Mucosa of descending colon (tissue), 3 donors: ENCODE data around the gene IL16. TPM values are rescaled to one million over a fixed set of nuclear protein-coding genes. Genes with fewer than 3 reads are reported as not detected.

Experiments used
- ATAC-seq: fragments of 200-7000 bp; cut with Tn5 transposase; one replicate; pipeline ENCODE4 v1.9.1; 2020; ENCODE audit warnings: mild to moderate bottlenecking, moderate library complexity
- DNase-seq, 3 donors: peaks; one replicate each; pipeline ENCODE4 v3.0.0-alpha.2; 2020
- H3K36me3 ChIP-seq: fragments of 200-600 bp; one replicate; pipeline ENCODE4 v1.8.0; 2021; ENCODE audit warnings: low read depth, mild to moderate bottlenecking
- H3K4me1 ChIP-seq: fragments of 200-600 bp; one replicate; pipeline ENCODE4 v1.8.0; 2021; ENCODE audit warnings: low read depth, mild to moderate bottlenecking
- H3K4me3 ChIP-seq: fragments of 200-600 bp; one replicate; pipeline ENCODE4 v1.8.0; 2021; ENCODE audit warnings: mild to moderate bottlenecking
- H3K9me3 ChIP-seq: fragments of 200-600 bp; one replicate; pipeline ENCODE4 v1.8.0; 2021; ENCODE audit warnings: mild to moderate bottlenecking
- intact Hi-C, 2 donors: fragments of 100-400 bp; cut with DNase I in 1 of 2; cut with micrococcal nuclease in 1 of 2; formaldehyde crosslinking; loops; one replicate each; pipeline versions ENCODE4 v1.11.0 to v1.11.1; 2022; cut with DNase I, micrococcal nuclease
- total RNA-seq, 3 donors: library from RNA; stranded (reverse); fragmentation: NEBNext Ultra II Directional in 2 of 3; extraction: Animal tissue kit (Norgen Biotek cat#: 25700) in 2 of 3; gene quantifications; one replicate each; pipeline versions ENCODE4 v1.2.1 to v1.2.4, GENCODE V29; 2021 to 2023
- TF ChIP-seq, protein P1 (sequence below): fragments of 200-600 bp; IDR thresholded peaks from one replicate; pipeline ENCODE4 v1.8.0; 2022; ENCODE audit warnings: antibody characterized with exemption, mild to moderate bottlenecking
- donor health status: DM: no; HTN: no; CAD: no; lungs with moderate emphysema.
- donor health status: DM: no; HTN: no; CAD: no.
- donor health status: DM: no; HTN: yes; CAD: no.

IL16 gene
- total RNA-seq, 3 donors from 2014 or later, result 6.2 to 9.5 (median 8.4) TPM

DNA sequence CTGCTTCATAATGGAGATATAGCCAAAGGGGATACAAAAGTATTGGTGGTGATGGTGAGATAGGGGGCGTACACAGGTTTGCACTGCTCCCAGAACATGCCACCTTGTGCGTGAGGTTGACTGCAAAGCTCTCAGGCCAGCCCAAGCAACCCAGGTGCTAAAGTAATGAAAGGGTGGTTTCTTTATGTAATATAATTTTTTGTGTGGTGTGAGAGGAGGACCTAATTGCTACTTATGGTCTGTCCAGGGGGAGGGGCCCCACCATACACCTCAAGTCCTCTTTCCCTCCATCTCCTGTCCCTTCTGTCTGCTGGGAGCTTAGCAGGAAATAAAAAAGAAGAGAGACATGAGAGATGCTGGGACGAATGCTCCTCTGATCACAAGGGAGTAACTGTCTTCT, 73.5 kb downstream of the IL16 start:
- Histone ChIP-seq H3K4me1 (peaks cover 6% of the 10 kb centered on the region), H3K9me3 (no peaks in the 10 kb centered on the region), H3K4me3 (no peak overlapping the region), H3K36me3 (no peaks in the 10 kb centered on the region)
- ATAC-seq, result no peak
- TF ChIP-seq, protein P1, sequence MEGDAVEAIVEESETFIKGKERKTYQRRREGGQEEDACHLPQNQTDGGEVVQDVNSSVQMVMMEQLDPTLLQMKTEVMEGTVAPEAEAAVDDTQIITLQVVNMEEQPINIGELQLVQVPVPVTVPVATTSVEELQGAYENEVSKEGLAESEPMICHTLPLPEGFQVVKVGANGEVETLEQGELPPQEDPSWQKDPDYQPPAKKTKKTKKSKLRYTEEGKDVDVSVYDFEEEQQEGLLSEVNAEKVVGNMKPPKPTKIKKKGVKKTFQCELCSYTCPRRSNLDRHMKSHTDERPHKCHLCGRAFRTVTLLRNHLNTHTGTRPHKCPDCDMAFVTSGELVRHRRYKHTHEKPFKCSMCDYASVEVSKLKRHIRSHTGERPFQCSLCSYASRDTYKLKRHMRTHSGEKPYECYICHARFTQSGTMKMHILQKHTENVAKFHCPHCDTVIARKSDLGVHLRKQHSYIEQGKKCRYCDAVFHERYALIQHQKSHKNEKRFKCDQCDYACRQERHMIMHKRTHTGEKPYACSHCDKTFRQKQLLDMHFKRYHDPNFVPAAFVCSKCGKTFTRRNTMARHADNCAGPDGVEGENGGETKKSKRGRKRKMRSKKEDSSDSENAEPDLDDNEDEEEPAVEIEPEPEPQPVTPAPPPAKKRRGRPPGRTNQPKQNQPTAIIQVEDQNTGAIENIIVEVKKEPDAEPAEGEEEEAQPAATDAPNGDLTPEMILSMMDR, result no peak
- DNase-seq, result no peak
- intact Hi-C loops, result loop anchor here in 1 of 2 donors (10.0 kb wide), 1 partner anchor 65 kb away; no protein-coding TSS in a partner anchor

DNA sequence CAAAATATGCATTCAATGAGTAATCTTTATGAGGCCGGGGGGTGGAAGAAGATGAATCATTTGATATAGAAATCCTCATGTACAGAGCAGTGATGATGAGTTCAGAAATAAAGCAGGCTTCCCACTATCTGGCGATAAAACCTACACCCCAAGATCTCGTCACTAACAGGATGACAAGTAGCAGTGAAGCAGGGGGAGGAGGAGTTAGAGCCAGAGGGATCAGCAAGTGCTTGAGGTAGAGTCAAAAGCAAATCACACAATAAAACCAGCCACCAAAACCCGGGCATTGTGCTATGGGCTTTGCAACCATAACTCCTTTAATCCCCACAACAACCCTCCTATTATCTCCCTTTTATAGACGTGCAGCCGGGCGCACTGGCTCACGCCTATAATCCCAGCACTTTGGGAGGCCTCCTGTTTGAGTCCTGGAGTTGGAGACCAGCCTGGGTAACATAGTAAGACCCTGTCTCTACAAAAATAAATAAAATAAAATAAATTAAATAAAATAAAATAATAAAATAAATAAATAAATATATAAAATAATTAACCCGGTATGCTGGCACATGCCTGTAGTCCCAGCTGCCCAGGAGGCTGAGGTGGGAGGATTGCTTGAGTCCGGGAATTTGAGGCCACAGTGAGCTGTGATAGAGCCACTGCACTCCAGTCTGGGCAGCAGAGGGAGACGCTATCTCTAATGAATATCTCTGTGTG, 74.3 kb downstream of the IL16 start:
- DNase-seq, result no peak
- no peak for ATAC-seq
- Histone ChIP-seq H3K9me3 (no peaks in the 10 kb centered on the region), H3K36me3 (no peaks in the 10 kb centered on the region), H3K4me1 (peaks cover 7% of the 10 kb centered on the region), H3K4me3 (no peak overlapping the region)
- TF ChIP-seq, protein P1, result no peak
- intact Hi-C loops, result loop anchor here in 1 of 2 donors (10.0 kb wide), 1 partner anchor 64 kb away; no protein-coding TSS in a partner anchor

DNA sequence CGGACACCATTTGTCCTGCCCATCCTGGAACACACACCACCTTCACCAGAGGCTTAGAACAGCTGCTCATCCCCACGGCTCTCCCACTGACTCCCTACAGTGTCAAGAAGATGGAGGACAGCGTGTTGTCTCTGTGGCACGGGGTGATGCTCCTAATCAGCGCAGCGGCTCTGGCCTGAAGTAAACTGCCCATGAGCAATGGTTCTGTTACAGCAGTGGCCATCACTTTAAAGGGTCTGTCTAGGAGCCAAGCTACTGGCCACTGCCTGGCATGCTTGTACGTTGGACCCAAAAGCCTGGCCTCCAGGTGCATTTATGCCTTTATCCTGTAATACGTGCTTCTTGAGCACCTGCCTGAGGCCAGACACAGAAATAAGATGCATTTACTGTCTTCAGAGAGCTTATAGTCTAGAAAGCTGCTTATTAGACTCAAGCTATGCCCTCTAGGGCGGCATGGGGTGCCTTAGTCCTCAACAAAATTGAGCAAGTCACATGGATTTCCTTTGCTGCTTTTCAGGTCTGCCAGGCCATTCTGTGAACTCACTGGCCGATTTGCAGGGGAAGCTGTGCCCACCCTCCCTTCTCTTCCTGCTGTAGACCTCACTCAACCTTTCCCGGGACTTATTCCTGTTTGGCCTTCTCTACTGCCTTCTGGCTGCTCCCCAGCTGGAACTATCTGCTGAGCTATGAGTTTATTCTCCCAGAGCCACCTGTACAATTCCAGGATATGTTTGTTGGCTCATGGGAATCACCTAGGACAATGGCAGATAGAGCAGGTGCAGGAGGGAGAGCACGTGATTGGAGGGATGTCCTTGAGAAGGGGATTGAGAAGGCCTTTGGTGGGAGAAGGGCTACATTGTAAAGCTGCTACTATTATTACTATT, 75.3 kb downstream of the IL16 start:
- Histone ChIP-seq H3K4me3 (no peak overlapping the region), H3K36me3 (no peaks in the 10 kb centered on the region), H3K9me3 (no peaks in the 10 kb centered on the region), H3K4me1 (peaks cover 3% of the 10 kb centered on the region)
- TF ChIP-seq, protein P1, result no peak
- intact Hi-C loops, result loop anchor here in 1 of 2 donors (10.0 kb wide), 1 partner anchor 63 kb away; no protein-coding TSS in a partner anchor
- ATAC-seq (no peak), DNase-seq (no peak)

DNA sequence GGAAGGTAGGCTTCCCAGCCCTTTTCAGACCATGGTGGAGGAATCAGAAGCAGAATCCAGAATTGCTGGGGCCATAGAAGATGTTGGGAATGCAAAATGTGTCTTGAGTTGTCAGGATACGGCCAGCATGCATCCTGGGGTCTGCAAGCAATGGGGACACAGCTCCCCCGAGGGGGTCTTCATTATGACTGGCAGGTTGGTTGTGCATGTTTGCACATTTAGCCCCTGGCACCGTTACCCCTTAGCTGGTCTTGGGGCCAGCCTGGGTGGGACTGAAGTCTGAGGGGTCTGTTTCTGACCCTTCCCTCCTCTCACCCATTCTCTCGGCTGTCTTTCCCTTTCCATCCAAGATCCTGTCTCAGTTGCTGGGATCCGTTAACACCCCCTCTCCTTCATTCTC, 76.5 kb downstream of the IL16 start:
- DNase-seq (no peak), ATAC-seq (no peak)
- intact Hi-C loops, result loop anchor here in 1 of 2 donors (10.0 kb wide), 1 partner anchor 62 kb away; no protein-coding TSS in a partner anchor
- H3K9me3 ChIP-seq, result no peaks in the 10 kb centered on the region
- TF ChIP-seq, protein P1, result no peak
- H3K4me1 ChIP-seq, result peaks cover 3% of the 10 kb centered on the region
- H3K36me3 ChIP-seq, result no peaks in the 10 kb centered on the region
- H3K4me3 ChIP-seq, result no peak overlapping the region

DNA sequence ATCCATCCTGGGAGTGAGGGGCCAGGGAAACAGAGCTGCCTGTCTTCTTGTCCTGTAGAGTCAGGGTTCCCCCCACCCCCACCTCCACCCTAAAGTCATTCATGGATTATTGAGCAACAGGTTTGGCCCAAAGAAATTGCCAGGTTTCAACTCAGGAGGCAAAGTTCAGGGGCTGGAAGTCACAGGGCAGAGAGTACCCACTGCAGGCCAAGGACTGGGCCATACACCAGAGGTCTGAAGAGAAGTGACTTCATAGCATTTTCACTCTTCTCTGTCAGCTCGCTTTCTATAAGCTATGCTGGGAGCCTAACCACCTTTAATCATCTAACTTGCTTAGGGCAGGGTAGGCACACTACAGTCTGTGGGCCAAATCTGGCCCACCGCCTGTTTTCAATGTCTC, 77.2 kb downstream of the IL16 start:
- no peaks in the 10 kb centered on the region for H3K36me3 ChIP-seq
- H3K4me3 ChIP-seq, result no peak overlapping the region
- peaks cover 3% of the 10 kb centered on the region for H3K4me1 ChIP-seq
- TF ChIP-seq, protein P1, result no peak
- H3K9me3 ChIP-seq, result no peaks in the 10 kb centered on the region
- DNase-seq, result no peak
- no peak for ATAC-seq
- intact Hi-C loops, result loop anchor here in 1 of 2 donors (2.0 to 10.0 kb wide), 2 partner anchors 61 to 127 kb away; no protein-coding TSS in a partner anchor
